Measurements from ENCODE around the gene MAGI2. TPM values are rescaled to one million over a fixed set of nuclear protein-coding genes. Genes with fewer than 3 reads are reported as not detected.

The MAGI2 gene
- total RNA-seq, 5 donors from 2014 or later (not counting 1 experiment from before 2014, with no cell fraction given): 0.10 to 0.77 (median 0.22) TPM

DNA sequence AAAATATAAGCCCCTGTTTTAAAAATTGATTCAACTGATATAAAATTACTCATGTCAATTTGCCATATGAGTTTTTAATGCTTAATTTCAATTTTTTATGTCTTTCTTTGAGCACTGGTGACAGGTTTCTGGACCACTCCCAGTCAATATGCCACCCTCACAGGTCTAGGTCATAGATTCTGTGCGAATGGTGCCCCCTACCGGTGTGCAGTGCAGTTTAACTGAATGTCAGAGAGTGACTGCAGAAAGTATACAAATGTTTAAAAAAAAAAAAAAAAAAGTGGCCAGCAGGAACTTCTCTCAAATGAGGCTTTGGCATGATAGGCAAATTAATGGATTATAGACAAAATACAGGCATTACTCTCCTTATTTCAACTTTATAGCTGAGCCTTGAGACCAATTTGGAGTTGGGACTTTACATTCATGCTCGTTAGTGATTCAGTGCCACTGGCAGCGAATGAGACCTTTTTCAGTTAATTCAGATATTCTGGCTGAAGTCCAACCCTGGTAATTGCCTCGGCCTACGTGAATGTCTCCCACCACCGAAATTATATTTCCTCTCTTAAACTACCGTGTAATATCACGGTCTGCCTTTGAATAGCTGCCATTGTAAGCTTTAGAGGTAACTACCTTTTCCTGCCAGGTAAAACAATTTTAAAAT, 1227.3 kb downstream of the MAGI2 start:
- Mint-ChIP-seq H3K27ac (no peak overlapping the region), H3K36me3 (no peaks in the 10 kb centered on the region), H3K4me3 (no peak overlapping the region), H3K4me1 (no peaks in the 10 kb centered on the region), H3K9me3 (no peaks in the 10 kb centered on the region), H3K27me3 (peaks cover 6 to 9% of the 10 kb centered on the region in 2 donors)
- Histone ChIP-seq H3K27me3 (replicated peaks in 1 of 2; ENCODE audit: control insufficient read depth in 2 of 2, extremely low read depth in 1 of 2, insufficient read depth in 2 of 2, low read length in 1 of 2) (no peaks in the 10 kb centered on the region), H3K9me3 (no peaks in the 10 kb centered on the region), H3K4me3 (ENCODE audit: control insufficient read depth in 1 of 2, extremely low read depth in 1 of 2, low read length in 1 of 2) (no peak overlapping the region), H3K36me3 (ENCODE audit: control insufficient read depth in 2 of 2, extremely low read depth in 1 of 2, insufficient read depth in 1 of 2, low read length in 1 of 2) (no peaks in the 10 kb centered on the region), H3K4me1 (ENCODE audit: control insufficient read depth in 1 of 2, extremely low read depth in 1 of 2, insufficient read depth in 2 of 2, low read length in 2 of 2) (no peaks in the 10 kb centered on the region), H3K27ac (ENCODE audit: low read length) (no peak overlapping the region)
- POLR2A ChIA-PET: no interaction called here
- no peak for DNase-seq
- WGBS (ENCODE audit: insufficient coverage): 70% methylated on average over 4 of the region's 9 CpGs
- CTCF ChIA-PET: no interaction called here
- ATAC-seq (replicated peaks in 1 of 4): no peak

DNA sequence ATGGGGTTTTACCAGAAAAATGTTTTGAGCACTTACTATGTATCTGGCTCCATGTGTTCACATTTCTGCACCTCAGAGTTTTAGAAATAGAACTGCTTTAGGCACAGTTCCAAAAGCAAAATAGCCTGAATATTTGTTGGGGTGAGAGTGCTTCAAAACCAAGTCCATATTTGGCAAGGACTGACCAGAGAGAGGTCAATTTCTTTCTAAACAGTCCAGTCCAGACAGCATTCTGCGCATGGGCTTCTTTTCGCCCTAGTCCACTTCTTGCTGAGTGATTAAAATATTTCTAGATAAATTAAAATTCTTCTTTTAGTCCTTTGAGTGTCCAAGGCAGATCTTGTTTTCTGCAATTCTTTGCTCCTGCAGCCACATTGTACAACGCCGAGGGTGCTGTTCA, 1227.9 kb downstream of the MAGI2 start:
- H3K27ac Mint-ChIP-seq: no peak overlapping the region
- H3K9me3 ChIP-seq: no peaks in the 10 kb centered on the region
- POLR2A ChIA-PET: no interaction called here
- H3K4me1 ChIP-seq (ENCODE audit: control insufficient read depth in 1 of 2, extremely low read depth in 1 of 2, insufficient read depth in 2 of 2, low read length in 2 of 2): no peaks in the 10 kb centered on the region
- ATAC-seq (replicated peaks in 1 of 4) (no peak), DNase-seq (no peak)
- no peak overlapping the region for H3K4me3 ChIP-seq (ENCODE audit: control insufficient read depth in 1 of 2, extremely low read depth in 1 of 2, low read length in 1 of 2)
- H3K36me3 Mint-ChIP-seq: no peaks in the 10 kb centered on the region
- H3K36me3 ChIP-seq (ENCODE audit: control insufficient read depth in 2 of 2, extremely low read depth in 1 of 2, insufficient read depth in 1 of 2, low read length in 1 of 2): no peaks in the 10 kb centered on the region
- H3K4me3 Mint-ChIP-seq: no peak overlapping the region
- no CpG with 5 or more reads among the region's 4 CpGs for WGBS (ENCODE audit: insufficient coverage)
- peaks cover 8% of the 10 kb centered on the region in 2 donors for H3K27me3 Mint-ChIP-seq
- no peaks in the 10 kb centered on the region for H3K27me3 ChIP-seq (replicated peaks in 1 of 2; ENCODE audit: control insufficient read depth in 2 of 2, extremely low read depth in 1 of 2, insufficient read depth in 2 of 2, low read length in 1 of 2)
- CTCF ChIA-PET: no interaction called here
- no peaks in the 10 kb centered on the region for H3K4me1 Mint-ChIP-seq
- no peaks in the 10 kb centered on the region for H3K9me3 Mint-ChIP-seq
- H3K27ac ChIP-seq (ENCODE audit: low read length): no peak overlapping the region

DNA sequence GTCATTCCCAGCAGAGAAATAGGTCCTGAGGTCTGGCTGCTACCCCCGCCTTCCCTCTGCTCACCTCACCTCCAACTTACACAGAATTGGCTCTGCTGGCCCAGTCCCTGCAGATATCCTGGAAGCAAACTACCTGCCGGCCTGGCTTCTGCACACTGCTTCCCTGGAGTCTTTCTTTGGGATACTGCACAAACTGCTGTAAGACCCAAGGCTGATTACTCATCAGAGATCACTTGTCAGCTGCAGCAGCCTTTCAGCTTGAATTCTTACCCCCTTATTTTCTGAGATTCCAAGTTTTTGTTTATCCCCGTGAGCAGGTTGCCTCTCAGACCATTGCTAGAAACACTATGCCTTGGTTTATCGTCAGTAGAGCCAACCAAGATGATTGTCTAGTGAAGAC, 1228.5 kb downstream of the MAGI2 start:
- no peaks in the 10 kb centered on the region for H3K4me1 Mint-ChIP-seq
- Histone ChIP-seq H3K4me3 (ENCODE audit: control insufficient read depth in 1 of 2, extremely low read depth in 1 of 2, low read length in 1 of 2) (no peak overlapping the region), H3K27ac (ENCODE audit: low read length) (no peak overlapping the region), H3K27me3 (replicated peaks in 1 of 2; ENCODE audit: control insufficient read depth in 2 of 2, extremely low read depth in 1 of 2, insufficient read depth in 2 of 2, low read length in 1 of 2) (no peaks in the 10 kb centered on the region), H3K36me3 (ENCODE audit: control insufficient read depth in 2 of 2, extremely low read depth in 1 of 2, insufficient read depth in 1 of 2, low read length in 1 of 2) (no peaks in the 10 kb centered on the region), H3K9me3 (no peaks in the 10 kb centered on the region), H3K4me1 (ENCODE audit: control insufficient read depth in 1 of 2, extremely low read depth in 1 of 2, insufficient read depth in 2 of 2, low read length in 2 of 2) (no peaks in the 10 kb centered on the region)
- no peak overlapping the region for H3K27ac Mint-ChIP-seq
- CTCF ChIA-PET: no interaction called here
- ATAC-seq (replicated peaks in 1 of 4): no peak
- no peak for DNase-seq
- H3K36me3 Mint-ChIP-seq: no peaks in the 10 kb centered on the region
- H3K27me3 Mint-ChIP-seq: peaks cover 8% of the 10 kb centered on the region in 2 donors
- no peaks in the 10 kb centered on the region for H3K9me3 Mint-ChIP-seq
- WGBS (ENCODE audit: insufficient coverage): 75% methylated on average over 2 of the region's 4 CpGs
- POLR2A ChIA-PET: no interaction called here
- no peak overlapping the region for H3K4me3 Mint-ChIP-seq

DNA sequence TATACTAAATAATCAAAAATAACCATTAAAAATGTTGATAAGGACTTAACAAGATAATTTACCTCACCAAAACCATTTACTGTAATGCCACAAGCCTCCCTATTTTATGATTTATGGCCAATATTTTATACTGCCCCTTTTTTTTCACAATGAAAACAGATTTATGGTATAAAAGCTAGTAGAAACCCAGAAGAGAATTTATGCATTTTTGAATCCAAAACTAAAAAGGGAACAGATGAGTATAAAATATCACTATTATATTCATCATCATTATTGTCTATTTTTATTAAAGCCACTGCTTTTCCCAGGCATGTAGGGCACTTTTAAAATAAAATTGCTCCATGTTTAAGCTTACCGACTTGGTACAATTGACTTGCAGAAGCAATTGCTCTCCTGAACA, 1229.9 kb downstream of the MAGI2 start:
- Mint-ChIP-seq H3K36me3 (no peaks in the 10 kb centered on the region), H3K4me3 (no peak overlapping the region), H3K27me3 (peaks cover 7 to 12% of the 10 kb centered on the region in 2 donors), H3K9me3 (no peaks in the 10 kb centered on the region), H3K4me1 (no peaks in the 10 kb centered on the region), H3K27ac (no peak overlapping the region)
- CTCF ChIA-PET: no interaction called here
- WGBS (ENCODE audit: insufficient coverage): 100% methylated on average over 1 of the region's 1 CpG
- DNase-seq (no peak), ATAC-seq (replicated peaks in 1 of 4) (no peak)
- Histone ChIP-seq H3K9me3 (no peaks in the 10 kb centered on the region), H3K27me3 (replicated peaks in 1 of 2; ENCODE audit: control insufficient read depth in 2 of 2, extremely low read depth in 1 of 2, insufficient read depth in 2 of 2, low read length in 1 of 2) (no peaks in the 10 kb centered on the region), H3K27ac (ENCODE audit: low read length) (no peak overlapping the region), H3K36me3 (ENCODE audit: control insufficient read depth in 2 of 2, extremely low read depth in 1 of 2, insufficient read depth in 1 of 2, low read length in 1 of 2) (no peaks in the 10 kb centered on the region), H3K4me3 (ENCODE audit: control insufficient read depth in 1 of 2, extremely low read depth in 1 of 2, low read length in 1 of 2) (no peak overlapping the region), H3K4me1 (ENCODE audit: control insufficient read depth in 1 of 2, extremely low read depth in 1 of 2, insufficient read depth in 2 of 2, low read length in 2 of 2) (no peaks in the 10 kb centered on the region)
- POLR2A ChIA-PET: no interaction called here

DNA sequence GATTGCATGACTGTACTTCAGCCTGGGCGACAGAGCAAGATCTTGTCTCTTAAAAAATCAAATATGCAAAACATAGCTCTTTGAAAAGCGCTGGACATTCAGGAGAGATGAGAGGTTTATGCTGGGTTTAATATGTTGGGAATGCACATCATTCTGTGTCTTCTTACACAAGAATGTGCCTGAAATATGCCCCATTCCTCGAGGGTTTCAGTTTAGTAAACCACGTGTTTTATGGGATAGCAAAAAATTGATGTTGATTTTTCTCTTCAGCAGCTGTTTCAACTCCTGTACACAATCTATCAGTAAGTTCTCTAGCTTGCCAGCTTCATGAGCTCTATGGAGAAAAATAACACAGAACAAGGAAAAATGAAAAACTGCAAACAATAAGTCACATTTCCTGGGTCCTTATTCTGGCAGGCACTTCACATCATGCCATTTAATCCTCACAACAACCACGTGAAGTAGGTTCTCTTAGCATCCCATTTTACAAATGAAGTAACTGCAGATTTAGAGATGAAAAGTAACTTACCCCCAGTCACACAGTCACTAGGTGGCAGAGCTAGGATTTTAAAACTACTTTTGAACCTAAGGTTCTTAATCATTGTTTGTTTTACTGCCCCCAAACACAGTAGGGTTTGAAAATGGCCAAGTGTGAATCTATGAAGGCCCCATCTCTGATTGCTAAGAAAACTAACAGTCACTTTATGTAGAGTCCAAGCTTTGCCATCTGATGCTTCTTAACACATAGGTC, 1231.3 kb downstream of the MAGI2 start:
- no peaks in the 10 kb centered on the region for H3K27me3 ChIP-seq (replicated peaks in 1 of 2; ENCODE audit: control insufficient read depth in 2 of 2, extremely low read depth in 1 of 2, insufficient read depth in 2 of 2, low read length in 1 of 2)
- H3K4me3 ChIP-seq (ENCODE audit: control insufficient read depth in 1 of 2, extremely low read depth in 1 of 2, low read length in 1 of 2): no peak overlapping the region
- H3K36me3 ChIP-seq (ENCODE audit: control insufficient read depth in 2 of 2, extremely low read depth in 1 of 2, insufficient read depth in 1 of 2, low read length in 1 of 2): no peaks in the 10 kb centered on the region
- Mint-ChIP-seq H3K36me3 (no peaks in the 10 kb centered on the region), H3K4me1 (no peaks in the 10 kb centered on the region), H3K9me3 (no peaks in the 10 kb centered on the region), H3K27ac (no peak overlapping the region), H3K4me3 (no peak overlapping the region), H3K27me3 (peaks cover 4 to 12% of the 10 kb centered on the region in 2 donors)
- DNase-seq (no peak), ATAC-seq (replicated peaks in 1 of 4) (no peak)
- WGBS (ENCODE audit: insufficient coverage): no CpG with 5 or more reads among the region's 5 CpGs
- ChIA-PET CTCF (no interaction called here), POLR2A (no interaction called here)
- H3K27ac ChIP-seq (ENCODE audit: low read length): no peak overlapping the region
- no peaks in the 10 kb centered on the region for H3K9me3 ChIP-seq
- H3K4me1 ChIP-seq (ENCODE audit: control insufficient read depth in 1 of 2, extremely low read depth in 1 of 2, insufficient read depth in 2 of 2, low read length in 2 of 2): no peaks in the 10 kb centered on the region

DNA sequence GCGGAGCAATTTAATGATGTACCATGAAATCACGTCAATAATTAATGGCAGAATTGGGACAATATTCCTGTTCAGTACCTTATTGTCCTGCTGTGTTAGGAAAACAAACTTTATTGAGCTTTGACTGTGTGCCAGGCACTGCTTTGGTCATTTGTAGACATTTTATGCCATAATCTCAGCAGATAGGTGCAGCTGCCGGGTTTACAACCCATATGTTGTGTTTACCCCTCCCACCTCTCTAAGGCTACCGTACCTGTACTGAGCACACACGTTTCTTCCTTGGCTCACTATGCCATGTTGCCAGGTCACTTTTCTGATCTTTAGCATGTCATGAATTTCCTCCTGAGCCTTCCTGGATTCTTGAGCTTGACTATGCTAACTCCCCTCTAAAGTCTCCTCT, 1232.7 kb downstream of the MAGI2 start:
- no peaks in the 10 kb centered on the region for H3K4me1 ChIP-seq (ENCODE audit: control insufficient read depth in 1 of 2, extremely low read depth in 1 of 2, insufficient read depth in 2 of 2, low read length in 2 of 2)
- Mint-ChIP-seq H3K27ac (no peak overlapping the region), H3K4me1 (no peaks in the 10 kb centered on the region), H3K4me3 (no peak overlapping the region), H3K27me3 (peaks cover 6 to 12% of the 10 kb centered on the region in 2 donors), H3K36me3 (no peaks in the 10 kb centered on the region), H3K9me3 (no peaks in the 10 kb centered on the region)
- WGBS (ENCODE audit: insufficient coverage): 88% methylated on average over 3 of the region's 5 CpGs
- no peak overlapping the region for H3K27ac ChIP-seq (ENCODE audit: low read length)
- H3K36me3 ChIP-seq (ENCODE audit: control insufficient read depth in 2 of 2, extremely low read depth in 1 of 2, insufficient read depth in 1 of 2, low read length in 1 of 2): no peaks in the 10 kb centered on the region
- ATAC-seq (replicated peaks in 1 of 4) (no peak), DNase-seq (no peak)
- POLR2A ChIA-PET: no interaction called here
- H3K9me3 ChIP-seq: no peaks in the 10 kb centered on the region
- no peak overlapping the region for H3K4me3 ChIP-seq (ENCODE audit: control insufficient read depth in 1 of 2, extremely low read depth in 1 of 2, low read length in 1 of 2)
- CTCF ChIA-PET: no interaction called here
- no peaks in the 10 kb centered on the region for H3K27me3 ChIP-seq (replicated peaks in 1 of 2; ENCODE audit: control insufficient read depth in 2 of 2, extremely low read depth in 1 of 2, insufficient read depth in 2 of 2, low read length in 1 of 2)
